ENCODE measurements around the gene C17orf107.

DNA sequence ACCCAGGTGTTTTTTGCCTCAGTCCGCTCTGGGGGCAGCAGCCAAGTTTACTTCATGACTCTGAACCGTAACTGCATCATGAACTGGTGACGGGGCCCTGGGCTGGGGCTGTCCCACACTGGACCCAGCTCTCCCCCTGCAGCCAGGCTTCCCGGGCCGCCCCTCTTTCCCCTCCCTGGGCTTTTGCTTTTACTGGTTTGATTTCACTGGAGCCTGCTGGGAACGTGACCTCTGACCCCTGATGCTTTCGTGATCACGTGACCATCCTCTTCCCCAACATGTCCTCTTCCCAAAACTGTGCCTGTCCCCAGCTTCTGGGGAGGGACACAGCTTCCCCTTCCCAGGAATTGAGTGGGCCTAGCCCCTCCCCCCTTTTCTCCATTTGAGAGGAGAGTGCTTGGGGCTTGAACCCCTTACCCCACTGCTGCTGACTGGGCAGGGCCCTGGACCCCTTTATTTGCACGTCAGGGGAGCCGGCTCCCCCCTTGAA lies 2.1 kb upstream of the C17orf107 start:
- TF ChIP-seq, protein P1, sequence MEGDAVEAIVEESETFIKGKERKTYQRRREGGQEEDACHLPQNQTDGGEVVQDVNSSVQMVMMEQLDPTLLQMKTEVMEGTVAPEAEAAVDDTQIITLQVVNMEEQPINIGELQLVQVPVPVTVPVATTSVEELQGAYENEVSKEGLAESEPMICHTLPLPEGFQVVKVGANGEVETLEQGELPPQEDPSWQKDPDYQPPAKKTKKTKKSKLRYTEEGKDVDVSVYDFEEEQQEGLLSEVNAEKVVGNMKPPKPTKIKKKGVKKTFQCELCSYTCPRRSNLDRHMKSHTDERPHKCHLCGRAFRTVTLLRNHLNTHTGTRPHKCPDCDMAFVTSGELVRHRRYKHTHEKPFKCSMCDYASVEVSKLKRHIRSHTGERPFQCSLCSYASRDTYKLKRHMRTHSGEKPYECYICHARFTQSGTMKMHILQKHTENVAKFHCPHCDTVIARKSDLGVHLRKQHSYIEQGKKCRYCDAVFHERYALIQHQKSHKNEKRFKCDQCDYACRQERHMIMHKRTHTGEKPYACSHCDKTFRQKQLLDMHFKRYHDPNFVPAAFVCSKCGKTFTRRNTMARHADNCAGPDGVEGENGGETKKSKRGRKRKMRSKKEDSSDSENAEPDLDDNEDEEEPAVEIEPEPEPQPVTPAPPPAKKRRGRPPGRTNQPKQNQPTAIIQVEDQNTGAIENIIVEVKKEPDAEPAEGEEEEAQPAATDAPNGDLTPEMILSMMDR (IDR thresholded peaks at IDR 0.05; ENCODE audit: poor library complexity): no peak
- no peak for TF ChIP-seq EZH2 (IDR thresholded peaks at IDR 0.05; ENCODE audit: borderline replicate concordance)
- TF ChIP-seq EZH2phosphoT487 (IDR thresholded peaks at IDR 0.05; ENCODE audit: low read depth, severe bottlenecking, unreplicated experiment): no peak

All from hepatocyte (in vitro differentiated cells).